ENCODE measurements around the gene LAMA2.

GRCh38 chr6:129460221-129460620, 577.3 kb downstream of the LAMA2 start:
- TF ChIP-seq CTCF (IDR thresholded peaks at IDR 0.05) (no peak), POLR2A (IDR thresholded peaks at IDR 0.05) (no peak)

Data from breast epithelium (tissue), 3 donors.